Measurements from ENCODE around the gene GREM1.

DNA sequence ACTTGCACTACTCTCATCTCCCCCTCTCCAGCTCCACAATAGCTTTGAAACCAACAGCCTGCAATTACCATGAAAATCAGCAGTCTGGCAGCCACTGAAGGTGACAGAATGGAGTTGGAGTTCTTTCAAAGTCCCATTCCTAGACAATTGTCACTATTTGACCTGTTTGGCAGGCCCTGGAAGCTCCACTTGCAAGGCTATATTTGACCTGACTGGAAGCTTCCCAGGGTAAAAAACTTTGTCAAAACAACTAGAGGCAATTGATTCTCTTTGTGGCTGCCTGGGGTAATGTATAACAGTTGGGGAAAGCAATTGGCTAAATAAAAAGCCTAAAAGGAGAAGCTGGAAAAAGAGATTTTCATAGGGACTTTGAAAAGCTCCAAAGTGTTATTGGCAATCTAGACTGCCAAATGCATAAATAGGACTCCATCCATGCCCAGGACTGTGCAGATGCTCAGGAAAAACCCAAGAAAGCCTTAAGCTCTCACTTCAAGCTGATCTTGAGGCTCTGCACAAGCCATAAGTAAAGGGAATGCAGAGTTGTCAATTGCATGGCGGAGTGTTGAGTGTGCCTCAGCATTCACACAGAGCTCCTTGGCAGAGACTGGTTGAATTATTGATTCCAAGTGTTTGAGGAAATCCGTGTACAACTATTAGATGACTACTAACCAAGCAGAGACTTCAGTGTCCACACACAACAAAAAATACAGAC, 18.3 kb downstream of the GREM1 start:
- TF ChIP-seq POLR2A (IDR thresholded peaks at IDR 0.05), result no peak
- no peak for TF ChIP-seq CTCF (IDR thresholded peaks at IDR 0.05)

All from thyroid gland (tissue), 4 donors.